GM12892 (cell line): ENCODE data around the gene ANXA6.

ENCODE experiments used
- DNase-seq: peaks from one replicate; pipeline ENCODE4 v3.0.0; 2011; ENCODE audit not compliant: insufficient read length
- FAIRE-seq: peaks from 2 replicates; lab custom pipeline; 2011; peaks lifted over from hg19 to GRCh38; lab: Jason Lieb, UNC
- POLR2A ChIP-seq: IDR thresholded peaks from 2 replicates; pipeline ENCODE4 v1.6.1; 2011; ENCODE audit warnings: low read depth, low read length, control low read depth
- POLR2AphosphoS5 ChIP-seq: IDR thresholded peaks from 2 replicates; pipeline ENCODE4 v1.6.1; 2011; ENCODE audit warnings: low read depth, low read length, control low read depth
- TAF1 ChIP-seq: IDR thresholded peaks from 2 replicates; pipeline ENCODE4 v1.6.1; 2011; ENCODE audit warnings: low read depth, mild to moderate bottlenecking, control low read depth, low read length, borderline replicate concordance

The ANXA6 gene

GRCh38 chr5:151134228-151134627 is 23.4 kb downstream of the ANXA6 start:
- TF ChIP-seq TAF1: no peak
- TF ChIP-seq POLR2A: no peak
- TF ChIP-seq POLR2AphosphoS5: no peak
- FAIRE-seq (peak; percentile 93), DNase-seq (no peak)

- FAIRE-seq (peak; percentile 88), DNase-seq (no peak)
- no peak for TF ChIP-seq POLR2AphosphoS5
- no peak for TF ChIP-seq POLR2A
- no peak for TF ChIP-seq TAF1
Observed at GRCh38 chr5:151132963-151133362, 24.6 kb downstream of the ANXA6 start.

GRCh38 chr5:151130922-151131891 is 26.4 kb downstream of the ANXA6 start:
- DNase-seq (no peak), FAIRE-seq (peak; percentile 53)
- TF ChIP-seq TAF1: no peak
- TF ChIP-seq POLR2A: no peak
- TF ChIP-seq POLR2AphosphoS5: no peak

- no peak for TF ChIP-seq TAF1
- no peak for TF ChIP-seq POLR2A
- TF ChIP-seq POLR2AphosphoS5: no peak
- DNase-seq (no peak), FAIRE-seq (no peak)
Observed at GRCh38 chr5:151130235-151130921, 27.2 kb downstream of the ANXA6 start.

- no peak for DNase-seq
- FAIRE-seq: peak; percentile 33
- TF ChIP-seq POLR2AphosphoS5 (0 out of 2 replicates have a peak, but pooled peaks have one; percentile 2), TAF1 (no peak), POLR2A (no peak)
Observed at GRCh38 chr5:151128817-151129216, 28.8 kb downstream of the ANXA6 start.

- FAIRE-seq (no peak), DNase-seq (no peak)
- no peak for TF ChIP-seq TAF1
- TF ChIP-seq POLR2A: no peak
- no peak for TF ChIP-seq POLR2AphosphoS5
Observed at GRCh38 chr5:151127926-151128325, 29.7 kb downstream of the ANXA6 start.

GRCh38 chr5:151126199-151126645 is 31.4 kb downstream of the ANXA6 start:
- FAIRE-seq: peak; percentile 92
- TF ChIP-seq POLR2A (no peak), POLR2AphosphoS5 (0 out of 2 replicates have a peak, but pooled peaks have one; percentile 28)
- DNase-seq: no peak

GRCh38 chr5:151125421-151125820 is 32.2 kb downstream of the ANXA6 start:
- FAIRE-seq (peak; percentile 78), DNase-seq (no peak)
- TF ChIP-seq POLR2AphosphoS5 (no peak), POLR2A (peak; percentile 24; the same call in 1 of the 2 replicates)

GRCh38 chr5:151123897-151124751 is 33.5 kb downstream of the ANXA6 start:
- peak; percentile 92 for FAIRE-seq
- peak; percentile 68 for DNase-seq
- peak; percentile 27; the same call in 1 of the 2 replicates for TF ChIP-seq POLR2A
- TF ChIP-seq TAF1: no peak

- no peak for TF ChIP-seq POLR2A
- no peak for TF ChIP-seq TAF1
- TF ChIP-seq POLR2AphosphoS5: no peak
- FAIRE-seq (no peak), DNase-seq (no peak)
Observed at GRCh38 chr5:151122828-151123227, 34.8 kb downstream of the ANXA6 start.

- TF ChIP-seq TAF1 (no peak), POLR2A (no peak), POLR2AphosphoS5 (no peak)
- DNase-seq: no peak
- no peak for FAIRE-seq
Observed at GRCh38 chr5:151121665-151122064, 35.9 kb downstream of the ANXA6 start.
